SK-N-SH treated with all-trans-retinoic acid at 6 μM for 48 hours (cell line): ENCODE data around the gene POLK.

Experiments
- ATAC-seq: fragments of 200-7000 bp; cut with Tn5 transposase; 3 replicates; pipeline ENCODE4 v1.9.1; 2020; ENCODE audit warnings: mild to moderate bottlenecking, moderate library complexity
- BACH2 ChIP-seq: fragments of 250-450 bp; sonication (Bioruptor Pico); IDR thresholded peaks from 2 replicates; pipeline ENCODE4 v1.9.0; 2021; ENCODE audit warnings: mild to moderate bottlenecking, borderline replicate concordance
- CREB5 ChIP-seq: fragments of 250-450 bp; sonication (Bioruptor Pico); IDR thresholded peaks from 2 replicates; pipeline ENCODE4 v1.5.1; 2020; ENCODE audit warnings: low read depth, mild to moderate bottlenecking, moderate library complexity
- CSRNP3 ChIP-seq: fragments of 250-450 bp; sonication (Bioruptor Pico); IDR thresholded peaks from 2 replicates; pipeline ENCODE4 v1.5.1; 2021; ENCODE audit warnings: mild to moderate bottlenecking, moderate library complexity
- ESRRG ChIP-seq: fragments of 250-450 bp; sonication (Bioruptor Pico); IDR thresholded peaks from 2 replicates; pipeline ENCODE4 v1.6.1; 2021; ENCODE audit warnings: mild to moderate bottlenecking
- GLIS3 ChIP-seq: fragments of 250-450 bp; sonication (Bioruptor Pico); IDR thresholded peaks from 2 replicates; pipeline ENCODE4 v1.5.0; 2020; ENCODE audit warnings: mild to moderate bottlenecking, moderate library complexity
- ISL1 ChIP-seq: fragments of 250-450 bp; sonication (Bioruptor Pico); IDR thresholded peaks from 2 replicates; pipeline ENCODE4 v2.1.2; 2022; ENCODE audit warnings: mild to moderate bottlenecking, moderate library complexity
- OSR1 ChIP-seq: fragments of 250-450 bp; sonication (Bioruptor Pico); IDR thresholded peaks from 2 replicates; pipeline ENCODE4 v1.8.0; 2022; ENCODE audit warnings: moderate library complexity, mild to moderate bottlenecking, inconsistent platforms
- POU6F1 ChIP-seq: fragments of 250-450 bp; sonication (Bioruptor Pico); IDR thresholded peaks from 2 replicates; pipeline ENCODE4 v1.8.0; 2021; ENCODE audit warnings: low read depth, mild to moderate bottlenecking, moderate library complexity, borderline replicate concordance
- PPARA ChIP-seq: fragments of 250-450 bp; sonication (Bioruptor Pico); IDR thresholded peaks from 2 replicates; pipeline ENCODE4 v1.5.0; 2020; ENCODE audit warnings: mild to moderate bottlenecking, borderline replicate concordance
- RARB ChIP-seq: fragments of 250-450 bp; sonication (Bioruptor Pico); IDR thresholded peaks from 2 replicates; pipeline ENCODE4 v1.8.0; 2021; ENCODE audit warnings: mild to moderate bottlenecking, moderate library complexity
- SNAI2 ChIP-seq: fragments of 250-450 bp; sonication (Bioruptor Pico); IDR thresholded peaks from 2 replicates; pipeline ENCODE4 v1.5.0; 2020; ENCODE audit warnings: mild to moderate bottlenecking, moderate library complexity
- TCF4 ChIP-seq: fragments of 250-450 bp; sonication (Bioruptor Pico); IDR thresholded peaks from 2 replicates; pipeline ENCODE4 v1.8.0; 2021; ENCODE audit warnings: mild to moderate bottlenecking, moderate library complexity, borderline replicate concordance
- TOX ChIP-seq: fragments of 250-450 bp; sonication (Bioruptor Pico); IDR thresholded peaks from 2 replicates; pipeline ENCODE4 v1.8.0; 2021; ENCODE audit warnings: mild to moderate bottlenecking, moderate library complexity, borderline replicate concordance
- ZC3H10 ChIP-seq: fragments of 250-450 bp; sonication (Bioruptor Pico); IDR thresholded peaks from 2 replicates; pipeline ENCODE4 v1.5.1; 2021; ENCODE audit warnings: mild to moderate bottlenecking, moderate library complexity
- ZFP3 ChIP-seq: fragments of 250-450 bp; sonication (Bioruptor Pico); IDR thresholded peaks from 2 replicates; pipeline ENCODE4 v1.5.0; 2020; ENCODE audit warnings: mild to moderate bottlenecking, moderate library complexity
- ZNF565 ChIP-seq: fragments of 450-650 bp; formaldehyde crosslinking; conservative IDR thresholded peaks from 2 replicates; pipeline ENCODE4 v1.5.0; 2020; ENCODE audit warnings: low read depth, mild to moderate bottlenecking, moderate library complexity
- ZNF70 ChIP-seq: fragments of 450-650 bp; formaldehyde crosslinking; IDR thresholded peaks from 2 replicates; pipeline ENCODE4 v1.5.0; 2020; ENCODE audit warnings: mild to moderate bottlenecking, moderate library complexity
- TF ChIP-seq, protein P1 (sequence below): fragments of 250-450 bp; sonication (Bioruptor Pico); IDR thresholded peaks from 2 replicates; pipeline ENCODE4 v1.5.0; 2020; ENCODE audit warnings: mild to moderate bottlenecking, moderate library complexity

Gene POLK

GRCh38 chr5:75511435-75512382, at the start of gene POLK, which contains the start of gene CERT1:
POLK (plus strand) TSS chr5:75511891.
CERT1 (minus strand) TSS chr5:75511629; CDS start chr5:75511207, 422 bp downstream.
- TF ChIP-seq TCF4 (CRISPR knock-in tag) (peak; percentile 46; the same call in 1 of the 2 replicates), ESRRG (CRISPR knock-in tag) (no peak)
- TF ChIP-seq, protein P1, sequence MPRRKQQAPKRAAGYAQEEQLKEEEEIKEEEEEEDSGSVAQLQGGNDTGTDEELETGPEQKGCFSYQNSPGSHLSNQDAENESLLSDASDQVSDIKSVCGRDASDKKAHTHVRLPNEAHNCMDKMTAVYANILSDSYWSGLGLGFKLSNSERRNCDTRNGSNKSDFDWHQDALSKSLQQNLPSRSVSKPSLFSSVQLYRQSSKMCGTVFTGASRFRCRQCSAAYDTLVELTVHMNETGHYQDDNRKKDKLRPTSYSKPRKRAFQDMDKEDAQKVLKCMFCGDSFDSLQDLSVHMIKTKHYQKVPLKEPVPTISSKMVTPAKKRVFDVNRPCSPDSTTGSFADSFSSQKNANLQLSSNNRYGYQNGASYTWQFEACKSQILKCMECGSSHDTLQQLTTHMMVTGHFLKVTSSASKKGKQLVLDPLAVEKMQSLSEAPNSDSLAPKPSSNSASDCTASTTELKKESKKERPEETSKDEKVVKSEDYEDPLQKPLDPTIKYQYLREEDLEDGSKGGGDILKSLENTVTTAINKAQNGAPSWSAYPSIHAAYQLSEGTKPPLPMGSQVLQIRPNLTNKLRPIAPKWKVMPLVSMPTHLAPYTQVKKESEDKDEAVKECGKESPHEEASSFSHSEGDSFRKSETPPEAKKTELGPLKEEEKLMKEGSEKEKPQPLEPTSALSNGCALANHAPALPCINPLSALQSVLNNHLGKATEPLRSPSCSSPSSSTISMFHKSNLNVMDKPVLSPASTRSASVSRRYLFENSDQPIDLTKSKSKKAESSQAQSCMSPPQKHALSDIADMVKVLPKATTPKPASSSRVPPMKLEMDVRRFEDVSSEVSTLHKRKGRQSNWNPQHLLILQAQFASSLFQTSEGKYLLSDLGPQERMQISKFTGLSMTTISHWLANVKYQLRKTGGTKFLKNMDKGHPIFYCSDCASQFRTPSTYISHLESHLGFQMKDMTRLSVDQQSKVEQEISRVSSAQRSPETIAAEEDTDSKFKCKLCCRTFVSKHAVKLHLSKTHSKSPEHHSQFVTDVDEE (CRISPR knock-in tag) = peak; percentile 60
- peak; percentile 97 for ATAC-seq

- TF ChIP-seq TOX (CRISPR knock-in tag) = no peak
- ATAC-seq = no peak
Observed at GRCh38 chr5:75463726-75464125, 48.0 kb upstream of the POLK start.

DNA sequence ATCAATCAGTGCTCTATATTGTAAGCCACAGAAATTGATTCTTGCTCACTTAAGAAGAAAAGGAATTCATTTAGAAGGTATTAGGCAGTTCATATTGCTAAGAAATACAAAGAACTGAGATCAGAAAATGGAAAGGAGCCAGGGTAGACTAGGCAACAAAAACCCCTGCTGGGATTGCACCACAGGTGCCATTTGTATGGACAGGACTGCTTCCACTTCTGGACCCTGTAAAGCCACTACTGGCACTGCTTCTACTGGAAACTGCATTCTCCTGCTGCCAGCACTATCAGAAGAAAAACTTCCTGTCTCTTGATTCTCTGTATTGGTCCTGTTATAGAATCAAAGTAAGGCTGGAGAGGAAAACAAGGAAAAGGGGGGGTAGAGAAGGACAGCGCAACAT, 46.2 kb upstream of the POLK start:
- ATAC-seq = no peak
- TF ChIP-seq GLIS3 (CRISPR knock-in tag) (no peak), SNAI2 (CRISPR knock-in tag) (no peak), RARB (CRISPR knock-in tag) (no peak), PPARA (no peak), CREB5 (no peak), ISL1 (no peak), TCF4 (CRISPR knock-in tag) (no peak), OSR1 (CRISPR knock-in tag) (no peak), ZFP3 (no peak), ZNF565 (CRISPR knock-in tag) (no peak), CSRNP3 (no peak), BACH2 (CRISPR knock-in tag) (no peak), TOX (CRISPR knock-in tag) (no peak), ZC3H10 (CRISPR knock-in tag) (no peak), ZNF70 (CRISPR knock-in tag) (no peak), POU6F1 (CRISPR knock-in tag) (no peak)

- no peak for ATAC-seq
- TF ChIP-seq CSRNP3 = no peak
- TF ChIP-seq ZNF70 (CRISPR knock-in tag) = no peak
- no peak for TF ChIP-seq ZNF565 (CRISPR knock-in tag)
- TF ChIP-seq ZFP3 = no peak
Observed at GRCh38 chr5:75466006-75466716, 45.5 kb upstream of the POLK start.
